Right lobe of liver (tissue), 6 donors: ENCODE results near the gene GPR45. TPM values are rescaled to one million over a fixed set of nuclear protein-coding genes. Genes with fewer than 3 reads are reported as not detected.
"Not testable (repeated sequence)": the region's sequence is repeated elsewhere in the genome, so short reads cannot be mapped to it uniquely, and the experiment has no call there.

ENCODE experiments used
- ATAC-seq, 4 donors: fragments of 200-7000 bp; cut with Tn5 transposase; one replicate each; pipeline ENCODE4 v1.9.1; 2020; ENCODE audit warnings: mild to moderate bottlenecking in 4 of 4, moderate library complexity in 4 of 4
- DNase-seq, 3 donors: peaks; one replicate each; pipeline ENCODE4 v3.0.0-alpha.2; 2020
- H3K27ac ChIP-seq, 3 donors: fragments of 200-600 bp; one replicate each; pipeline ENCODE4 v1.8.0; 2022
- H3K27me3 ChIP-seq, 2 donors: fragments of 200-600 bp; one replicate each; pipeline ENCODE4 v1.8.0; 2022
- H3K36me3 ChIP-seq, 4 donors: fragments of 200-600 bp; sonication (generic) in 1 of 4; one replicate each; pipeline versions ENCODE4 v1.5.1 to v1.8.0; 2017 to 2022; ENCODE audit warnings: control low read depth in 1 of 4
- H3K4me1 ChIP-seq, 4 donors: fragments of 200-600 bp; sonication (generic) in 1 of 4; one replicate each; pipeline versions ENCODE4 v1.5.1 to v1.8.0; 2017 to 2022; ENCODE audit warnings: control low read depth in 1 of 4
- H3K4me3 ChIP-seq, 3 donors: fragments of 200-600 bp; one replicate each; pipeline ENCODE4 v1.8.0; 2022
- H3K9me3 ChIP-seq, 4 donors: fragments of 200-600 bp; sonication (generic) in 1 of 4; one replicate each; pipeline versions ENCODE4 v1.5.1 to v1.8.0; 2017 to 2022; ENCODE audit warnings: control low read depth in 1 of 4
- CTCF ChIP-seq, 4 donors: fragments of 200-600 bp in 3 of 4; fragments of 450-650 bp in 1 of 4; IDR thresholded peaks; one replicate each; pipeline versions ENCODE4 v1.5.1 to v1.8.0; 2016 to 2022; ENCODE audit warnings: antibody characterized with exemption in 4 of 4, mild to moderate bottlenecking in 2 of 4
- POLR2A ChIP-seq: fragments of 450-650 bp; IDR thresholded peaks from one replicate; pipeline ENCODE4 v1.6.1; 2017; ENCODE audit warnings: antibody characterized with exemption, mild to moderate bottlenecking
- WGBS: methylation state at CpG from one replicate; pipeline ENCODE4 v1.1.6; 2018; ENCODE audit warnings: low coverage, low lambda C conversion rate; ENCODE audit not compliant: insufficient coverage; ENCODE audit errors: missing lambda C conversion rate; 5-methylcytosine and 5-hydroxymethylcytosine counted together
- intact Hi-C, 2 donors: fragments of 100-400 bp; cut with DNase I; formaldehyde crosslinking; loops; one replicate each; pipeline versions ENCODE4 v1.11.2 to v1.14.1; 2022
- total RNA-seq, 6 experiments: library from RNA; depleted of rRNA in 2 of 6; stranded (reverse); fragments of >200 nt in 2 of 6; fragmentation: NEBNext Ultra II Directional in 3 of 6; extraction: Animal tissue kit (Norgen Biotek cat#: 25700) in 3 of 6; gene quantifications; one replicate each; pipeline versions ENCODE4 v1.1.0 to v1.2.4, GENCODE V29; 2016 to 2023
- donor health status: DM: no; HTN: yes; CAD: no.
- donor health status: DM: no; HTN: no; CAD: no.
- donor health status: DM: no; HTN: no; CAD: no.
- donor health status: DM: no; HTN: yes; CAD: no.
- donor health status: DM: no; HTN: yes; CAD: no.

GPR45 gene
- total RNA-seq, 6 experiments from 2014 or later = not detected

- Histone ChIP-seq H3K27ac (no peak overlapping the region), H3K4me3 (no peak overlapping the region), H3K9me3 (no peaks in the 10 kb centered on the region), H3K4me1 (no peaks in the 10 kb centered on the region), H3K36me3 (no peaks in the 10 kb centered on the region), H3K27me3 (no peaks in the 10 kb centered on the region)
- no peak for TF ChIP-seq POLR2A
- 75% methylated on average over 5 of the region's 5 CpGs for WGBS
- ATAC-seq (no peak), DNase-seq (no peak)
- intact Hi-C loops = no loop called here
Measured at GRCh38 chr2:105249181-105249580, 7.6 kb downstream of the GPR45 start.

GRCh38 chr2:105249891-105250290, 8.3 kb downstream of the GPR45 start:
- Histone ChIP-seq H3K4me1 (no peaks in the 10 kb centered on the region), H3K4me3 (no peak overlapping the region), H3K27me3 (no peaks in the 10 kb centered on the region), H3K27ac (no peak overlapping the region), H3K36me3 (no peaks in the 10 kb centered on the region), H3K9me3 (no peaks in the 10 kb centered on the region)
- TF ChIP-seq POLR2A = no peak
- TF ChIP-seq CTCF (IDR thresholded peaks at IDR 0.05) = no peak
- ATAC-seq (no peak), DNase-seq (no peak)
- 86% methylated on average over 4 of the region's 4 CpGs for WGBS
- intact Hi-C loops = no loop called here

GRCh38 chr2:105251016-105251648, 9.6 kb downstream of the GPR45 start:
- ATAC-seq, H3K4me1 ChIP-seq, H3K4me3 ChIP-seq, DNase-seq, H3K36me3 ChIP-seq, H3K27me3 ChIP-seq, intact Hi-C loops, H3K27ac ChIP-seq, H3K9me3 ChIP-seq: not testable (repeated sequence)
- 90% methylated on average over 4 of the region's 43 CpGs for WGBS

GRCh38 chr2:105252271-105252670, 10.7 kb downstream of the GPR45 start:
- Histone ChIP-seq H3K27ac (no peak overlapping the region), H3K4me3 (no peak overlapping the region), H3K4me1 (no peaks in the 10 kb centered on the region), H3K36me3 (no peaks in the 10 kb centered on the region), H3K27me3 (no peaks in the 10 kb centered on the region), H3K9me3 (no peaks in the 10 kb centered on the region)
- DNase-seq = no peak
- WGBS = no CpG with 5 or more reads among the region's 2 CpGs
- TF ChIP-seq POLR2A (no peak), CTCF (IDR thresholded peaks at IDR 0.05) (no peak)
- ATAC-seq = no peak
- intact Hi-C loops = no loop called here

- no peaks in the 10 kb centered on the region for H3K27me3 ChIP-seq
- H3K36me3 ChIP-seq = no peaks in the 10 kb centered on the region
- TF ChIP-seq CTCF (IDR thresholded peaks at IDR 0.05) = no peak
- TF ChIP-seq POLR2A = no peak
- no peaks in the 10 kb centered on the region for H3K9me3 ChIP-seq
- H3K4me1 ChIP-seq = no peaks in the 10 kb centered on the region
- no peak overlapping the region for H3K4me3 ChIP-seq
- WGBS = 80% methylated on average over 5 of the region's 5 CpGs
- intact Hi-C loops = no loop called here
- ATAC-seq (no peak), DNase-seq (no peak)
- H3K27ac ChIP-seq = no peak overlapping the region
Measured at GRCh38 chr2:105254531-105255210, 13.1 kb downstream of the GPR45 start.
